Fibroblast of lung (primary cell): Measurements from ENCODE around the gene SULT4A1.

ENCODE experiments used
- CTCF ChIP-seq, 2 donors: IDR thresholded peaks in 1 of 2; conservative IDR thresholded peaks in 1 of 2; 1 replicate in 1 of 2; 2 replicates in 1 of 2; pipeline ENCODE4 v1.5.1; 2011 to 2012; ENCODE audit warnings: low read length in 2 of 2, control low read depth in 1 of 2, inconsistent platforms in 1 of 2, low read depth in 1 of 2, mild to moderate bottlenecking in 1 of 2
- EZH2 ChIP-seq: IDR thresholded peaks from 2 replicates; pipeline ENCODE4 v1.5.1; 2012; ENCODE audit warnings: low read length, control low read depth, mild to moderate bottlenecking; ENCODE audit errors: missing control alignments

GRCh38 chr22:43789452-43789851 lies 72.9 kb downstream of the SULT4A1 start:
- TF ChIP-seq CTCF (conservative IDR thresholded peaks at IDR 0.05 in 1 of 2, IDR thresholded peaks at IDR 0.05 in 1 of 2; ENCODE audit: low read depth in 1 of 2, low read length in 2 of 2) = no peak
- TF ChIP-seq EZH2 = no peak
